Choroid plexus epithelial cell (primary cell): ENCODE data around the gene SCCPDH.
"Not testable (repeated sequence)": the region's sequence is repeated elsewhere in the genome, so short reads cannot be mapped to it uniquely, and the experiment has no call there.

Experiments
- DNase-seq: peaks from one replicate; pipeline ENCODE4 v3.0.0-alpha.2; 2010; ENCODE audit warnings: low read depth
- H3K4me3 ChIP-seq: 2 replicates; pipeline ENCODE4 v1.5.1; 2011; ENCODE audit warnings: low read depth, mild to moderate bottlenecking, control low read depth, low read length, moderate library complexity
- TF ChIP-seq, protein P1 (sequence below): conservative IDR thresholded peaks from 2 replicates; pipeline ENCODE4 v1.5.1; 2011; ENCODE audit warnings: low read depth, mild to moderate bottlenecking, control low read depth, inconsistent platforms, low read length, moderate library complexity

SCCPDH gene

DNA sequence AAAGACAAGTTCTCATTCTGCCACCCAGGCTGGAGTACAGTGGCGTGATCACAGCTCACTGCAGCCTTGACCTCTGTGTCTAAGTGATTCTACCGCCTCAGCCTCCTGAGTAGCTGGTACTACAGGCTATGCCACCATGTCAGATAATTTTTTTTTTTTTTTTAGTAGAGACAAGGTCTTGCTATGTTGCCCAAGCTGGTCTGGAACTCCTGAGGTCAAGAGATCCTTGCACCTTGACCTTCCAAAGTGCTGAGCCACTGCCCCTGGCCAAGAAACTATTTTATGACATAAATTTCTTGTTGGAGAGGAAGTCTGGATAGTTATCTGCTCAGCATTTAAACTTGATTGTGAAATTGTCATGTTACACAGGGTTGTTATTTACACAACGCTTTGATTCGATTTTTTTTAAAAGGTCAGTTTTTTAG is 2.1 kb downstream of the SCCPDH start:
- no peak overlapping the region for H3K4me3 ChIP-seq
- TF ChIP-seq, protein P1, sequence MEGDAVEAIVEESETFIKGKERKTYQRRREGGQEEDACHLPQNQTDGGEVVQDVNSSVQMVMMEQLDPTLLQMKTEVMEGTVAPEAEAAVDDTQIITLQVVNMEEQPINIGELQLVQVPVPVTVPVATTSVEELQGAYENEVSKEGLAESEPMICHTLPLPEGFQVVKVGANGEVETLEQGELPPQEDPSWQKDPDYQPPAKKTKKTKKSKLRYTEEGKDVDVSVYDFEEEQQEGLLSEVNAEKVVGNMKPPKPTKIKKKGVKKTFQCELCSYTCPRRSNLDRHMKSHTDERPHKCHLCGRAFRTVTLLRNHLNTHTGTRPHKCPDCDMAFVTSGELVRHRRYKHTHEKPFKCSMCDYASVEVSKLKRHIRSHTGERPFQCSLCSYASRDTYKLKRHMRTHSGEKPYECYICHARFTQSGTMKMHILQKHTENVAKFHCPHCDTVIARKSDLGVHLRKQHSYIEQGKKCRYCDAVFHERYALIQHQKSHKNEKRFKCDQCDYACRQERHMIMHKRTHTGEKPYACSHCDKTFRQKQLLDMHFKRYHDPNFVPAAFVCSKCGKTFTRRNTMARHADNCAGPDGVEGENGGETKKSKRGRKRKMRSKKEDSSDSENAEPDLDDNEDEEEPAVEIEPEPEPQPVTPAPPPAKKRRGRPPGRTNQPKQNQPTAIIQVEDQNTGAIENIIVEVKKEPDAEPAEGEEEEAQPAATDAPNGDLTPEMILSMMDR = no peak
- DNase-seq = no peak

DNA sequence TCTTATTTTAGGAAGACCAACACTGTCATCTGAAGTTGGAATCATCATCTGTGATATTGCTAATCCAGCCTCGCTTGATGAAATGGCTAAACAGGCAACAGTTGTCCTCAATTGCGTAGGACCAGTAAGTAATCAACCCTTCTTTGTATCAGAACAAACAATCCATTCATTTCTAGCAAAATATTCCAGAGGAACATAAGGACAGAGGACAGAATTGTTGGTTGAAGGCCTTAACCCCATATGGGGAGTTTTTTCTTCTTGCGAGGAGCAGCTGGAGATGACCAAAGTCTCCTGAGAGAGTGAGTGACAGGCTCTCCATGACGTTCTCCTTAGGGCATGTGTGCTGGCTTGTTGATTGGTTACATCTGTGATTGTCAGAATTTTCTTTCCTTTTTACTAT is 2.7 kb downstream of the SCCPDH start:
- TF ChIP-seq, protein P1 = no peak
- DNase-seq = no peak
- no peak overlapping the region for H3K4me3 ChIP-seq

DNA sequence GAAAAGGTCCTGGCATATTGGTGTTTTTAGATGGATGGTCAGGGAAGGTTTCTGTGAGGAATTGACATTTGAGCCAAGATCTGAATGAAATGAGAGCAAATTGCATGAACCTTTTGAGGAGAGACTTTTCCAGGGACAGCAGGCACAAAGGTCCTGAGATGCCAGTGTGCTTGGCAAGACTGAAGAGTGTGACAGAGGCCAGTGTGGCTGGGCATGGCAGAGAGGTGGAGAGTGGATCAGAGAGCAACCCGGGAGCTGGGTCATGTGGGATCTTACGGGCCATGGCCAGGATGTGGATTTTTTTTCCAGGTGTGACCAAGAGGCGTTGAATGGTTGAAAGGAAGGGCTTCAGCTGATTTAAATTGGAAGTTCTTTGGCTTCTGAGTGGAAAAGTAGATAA is 3.4 kb downstream of the SCCPDH start:
- no peak for DNase-seq
- TF ChIP-seq, protein P1 = no peak
- H3K4me3 ChIP-seq = no peak overlapping the region

DNA sequence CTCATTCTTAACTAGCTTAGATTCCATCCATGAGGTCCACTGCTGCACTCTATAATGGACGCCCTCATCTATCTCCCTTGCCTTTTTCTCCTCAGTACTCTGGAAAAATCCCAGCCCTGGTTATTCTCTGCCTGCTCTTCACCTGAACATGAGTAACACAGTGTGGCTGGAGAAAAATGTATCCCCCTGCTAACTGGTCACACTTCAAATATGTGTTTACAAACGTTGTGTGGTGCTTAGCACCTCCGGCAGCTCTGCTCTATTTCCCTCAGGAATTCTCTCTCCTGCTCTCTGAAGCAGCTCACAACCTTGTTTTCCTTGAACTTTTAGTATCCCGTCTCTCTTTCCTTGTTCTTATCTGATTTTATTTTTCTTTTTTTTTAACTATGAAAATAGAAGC is 4.1 kb downstream of the SCCPDH start:
- TF ChIP-seq, protein P1 = no peak
- no peak overlapping the region for H3K4me3 ChIP-seq
- DNase-seq = peak; percentile 35

DNA sequence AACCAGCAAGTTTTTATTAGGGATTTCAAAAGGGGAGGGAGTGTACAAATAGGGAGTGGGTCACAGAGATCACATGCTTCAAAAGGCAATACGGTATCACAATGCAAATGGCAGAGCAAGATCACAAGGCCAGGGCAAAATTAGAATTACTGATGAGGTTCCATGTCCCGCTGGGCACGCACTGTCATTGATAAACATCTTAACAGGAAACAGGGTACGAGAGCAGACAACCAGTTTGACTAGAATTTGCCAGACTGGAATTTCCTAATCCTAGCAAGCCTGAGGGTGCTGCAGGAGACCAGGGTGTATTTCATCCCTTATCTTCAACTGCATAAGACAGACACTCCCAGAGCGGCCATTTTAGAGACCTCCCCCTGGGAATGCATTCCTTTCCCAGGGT is 4.8 kb downstream of the SCCPDH start:
- not testable (repeated sequence) for H3K4me3 ChIP-seq, DNase-seq

DNA sequence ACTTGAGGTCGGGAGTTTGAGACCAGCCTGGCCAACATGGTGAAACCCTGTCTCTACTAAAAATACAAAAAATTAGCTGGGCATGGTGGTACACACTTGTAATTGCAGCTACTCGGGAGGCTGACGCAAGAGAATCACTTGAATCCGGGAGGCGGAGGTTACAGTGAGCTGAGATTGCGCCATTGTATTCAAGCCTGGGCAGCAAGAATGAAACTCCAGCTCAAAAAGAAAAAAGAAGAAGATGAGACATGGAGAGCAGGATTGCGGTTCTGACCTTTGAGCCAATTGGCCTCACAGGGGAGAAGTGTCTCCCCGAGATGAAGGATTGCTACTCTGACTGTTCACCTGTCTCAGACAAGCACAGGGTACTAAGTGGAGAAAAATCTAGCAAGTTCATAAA is 6.6 kb downstream of the SCCPDH start:
- no peak overlapping the region for H3K4me3 ChIP-seq
- DNase-seq = no peak
- TF ChIP-seq, protein P1 = no peak

DNA sequence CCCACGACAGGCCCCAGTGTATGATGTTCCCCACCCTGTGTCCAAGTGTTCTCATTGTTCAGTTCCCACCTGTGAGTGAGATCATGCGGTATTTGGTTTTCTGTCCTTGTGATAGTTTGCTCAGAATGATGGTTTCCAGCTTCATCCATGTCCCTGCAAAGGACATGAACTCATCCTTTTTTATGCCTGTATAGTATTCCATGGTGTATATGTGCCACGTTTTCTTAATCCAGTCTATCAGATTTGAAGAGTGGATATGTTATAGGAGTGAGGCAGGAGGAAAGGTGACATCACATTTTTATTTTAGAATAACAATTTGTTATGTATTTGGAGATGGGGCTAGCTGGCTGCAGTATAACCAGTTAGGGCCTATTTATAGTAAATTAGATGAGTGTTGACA is 7.7 kb downstream of the SCCPDH start:
- not testable (repeated sequence) for H3K4me3 ChIP-seq, DNase-seq

DNA sequence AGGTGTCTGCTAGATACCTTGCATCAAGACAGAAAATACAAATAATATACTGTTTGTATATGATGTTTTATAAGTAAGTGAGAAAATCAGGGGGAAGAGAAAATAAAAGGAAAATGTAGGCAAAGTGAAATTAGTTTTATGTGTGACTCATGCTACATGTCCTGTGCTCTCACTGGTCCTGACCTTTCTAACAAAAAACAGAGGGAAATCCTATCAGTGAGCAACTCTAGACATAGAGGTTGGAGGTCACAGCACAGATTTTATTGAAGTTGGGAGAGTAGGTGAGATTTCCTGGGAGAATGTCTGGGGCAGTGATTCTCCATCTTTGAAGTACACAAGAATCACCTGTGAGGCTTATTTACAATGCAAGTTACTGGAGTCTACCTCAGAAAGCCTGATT is 9.5 kb downstream of the SCCPDH start:
- TF ChIP-seq, protein P1 = no peak
- DNase-seq = peak; percentile 6
- no peak overlapping the region for H3K4me3 ChIP-seq
